NCI-H2196 (cell line): ENCODE measurements around the gene DYRK1A.

Experiments
- DNase-seq: peaks from one replicate; lab custom pipeline; 2025; ENCODE audit not compliant: unreplicated experiment; lab: John Stamatoyannopoulos, UW

Gene DYRK1A

GRCh38 chr21:37384416-37384815, 17.8 kb downstream of the DYRK1A start:
- no peak for DNase-seq

- DNase-seq = no peak
Observed at GRCh38 chr21:37385179-37385765, 18.7 kb downstream of the DYRK1A start.

GRCh38 chr21:37386151-37386550, 19.6 kb downstream of the DYRK1A start:
- no peak for DNase-seq

- DNase-seq = no peak
Observed at GRCh38 chr21:37389456-37389855, 22.9 kb downstream of the DYRK1A start.

GRCh38 chr21:37391666-37392065, 25.1 kb downstream of the DYRK1A start:
- no peak for DNase-seq

GRCh38 chr21:37392441-37392840, 25.9 kb downstream of the DYRK1A start:
- DNase-seq = no peak

- DNase-seq = no peak
Observed at GRCh38 chr21:37393030-37393429, 26.5 kb downstream of the DYRK1A start.

- no peak for DNase-seq
Observed at GRCh38 chr21:37393786-37394185, 27.2 kb downstream of the DYRK1A start.

- DNase-seq = no peak
Observed at GRCh38 chr21:37395961-37396360, 29.4 kb downstream of the DYRK1A start.

- DNase-seq = no peak
Observed at GRCh38 chr21:37396855-37397254, 30.3 kb downstream of the DYRK1A start.

GRCh38 chr21:37398697-37399096, 32.1 kb downstream of the DYRK1A start:
- DNase-seq = no peak

- DNase-seq = no peak
Observed at GRCh38 chr21:37402251-37402867, 35.8 kb downstream of the DYRK1A start.

- DNase-seq = no peak
Observed at GRCh38 chr21:37405629-37406028, 39.1 kb downstream of the DYRK1A start.

GRCh38 chr21:37407719-37408420, 41.3 kb downstream of the DYRK1A start:
- DNase-seq = no peak

GRCh38 chr21:37408464-37409193, 42.1 kb downstream of the DYRK1A start:
- no peak for DNase-seq

GRCh38 chr21:37410639-37411038, 44.1 kb downstream of the DYRK1A start:
- DNase-seq = no peak

GRCh38 chr21:37412603-37413360, 46.2 kb downstream of the DYRK1A start:
- no peak for DNase-seq

- no peak for DNase-seq
Observed at GRCh38 chr21:37413553-37414291, 47.1 kb downstream of the DYRK1A start.

- no peak for DNase-seq
Observed at GRCh38 chr21:37414292-37415253, 48.0 kb downstream of the DYRK1A start.
